ENCODE measurements around the gene SIGLEC5.

The SIGLEC5 gene

DNA sequence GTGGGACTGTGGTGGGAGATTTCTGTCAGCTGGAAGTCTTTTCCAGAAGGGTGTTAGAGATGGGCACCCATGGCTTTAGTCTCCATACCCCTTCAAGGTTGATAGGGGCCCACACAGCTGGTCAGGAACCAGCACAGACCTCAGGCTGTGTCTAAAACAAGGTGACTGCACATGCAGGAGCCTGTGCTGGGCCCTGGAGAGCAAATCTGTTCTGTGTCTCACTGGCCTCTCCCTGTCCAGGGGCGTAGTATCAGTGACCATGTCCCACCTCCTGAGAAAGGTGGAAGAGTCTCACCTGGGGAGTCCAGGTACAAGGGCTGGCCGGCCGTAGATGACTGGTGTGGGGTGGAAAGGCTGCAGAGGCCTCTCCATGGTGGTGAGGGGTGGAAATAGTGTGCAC, 39.8 kb downstream of the SIGLEC5 start:
- DNase-seq (ENCODE audit: low read depth in 1 of 2, low spot score in 1 of 2): no peak

DNA sequence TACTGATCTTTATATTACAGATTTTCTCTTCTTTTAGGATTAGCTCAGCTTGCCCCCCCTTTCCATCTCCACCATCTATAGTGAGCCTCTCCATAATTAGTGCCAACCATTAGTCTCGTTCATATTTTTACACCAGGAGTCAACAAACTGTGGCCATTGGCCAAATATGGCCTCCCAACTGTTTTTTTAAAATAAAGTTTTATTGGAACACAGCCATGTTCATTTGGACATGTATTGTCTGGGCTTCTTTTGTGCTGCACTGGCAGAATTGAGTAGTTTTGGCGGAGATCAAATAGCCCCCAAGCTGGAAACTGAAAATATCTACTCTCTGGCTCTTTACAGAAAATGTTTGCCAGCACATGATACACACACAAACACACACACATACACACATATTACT, 40.7 kb downstream of the SIGLEC5 start:
- DNase-seq (ENCODE audit: low read depth in 1 of 2, low spot score in 1 of 2): no peak

DNA sequence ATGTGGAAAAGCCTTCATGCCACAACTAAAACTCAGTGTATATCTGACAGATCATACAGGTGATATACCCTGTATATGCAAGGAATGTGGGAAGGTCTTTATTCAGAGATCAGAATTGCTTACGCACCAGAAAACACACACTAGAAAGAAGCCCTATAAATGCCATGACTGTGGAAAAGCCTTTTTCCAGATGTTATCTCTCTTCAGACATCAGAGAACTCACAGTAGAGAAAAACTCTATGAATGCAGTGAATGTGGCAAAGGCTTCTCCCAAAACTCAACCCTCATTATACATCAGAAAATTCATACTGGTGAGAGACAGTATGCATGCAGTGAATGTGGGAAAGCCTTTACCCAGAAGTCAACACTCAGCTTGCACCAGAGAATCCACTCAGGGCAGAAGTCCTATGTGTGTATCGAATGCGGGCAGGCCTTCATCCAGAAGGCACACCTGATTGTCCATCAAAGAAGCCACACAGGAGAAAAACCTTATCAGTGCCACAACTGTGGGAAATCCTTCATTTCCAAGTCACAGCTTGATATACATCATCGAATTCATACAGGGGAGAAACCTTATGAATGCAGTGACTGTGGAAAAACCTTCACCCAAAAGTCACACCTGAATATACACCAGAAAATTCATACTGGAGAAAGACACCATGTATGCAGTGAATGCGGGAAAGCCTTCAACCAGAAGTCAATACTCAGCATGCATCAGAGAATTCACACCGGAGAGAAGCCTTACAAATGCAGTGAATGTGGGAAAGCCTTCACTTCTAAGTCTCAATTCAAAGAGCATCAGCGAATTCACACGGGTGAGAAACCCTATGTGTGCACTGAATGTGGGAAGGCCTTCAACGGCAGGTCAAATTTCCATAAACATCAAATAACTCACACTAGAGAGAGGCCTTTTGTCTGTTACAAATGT, 42.7 kb downstream of the SIGLEC5 start:
- DNase-seq (ENCODE audit: low read depth in 1 of 2, low spot score in 1 of 2): no peak

DNA sequence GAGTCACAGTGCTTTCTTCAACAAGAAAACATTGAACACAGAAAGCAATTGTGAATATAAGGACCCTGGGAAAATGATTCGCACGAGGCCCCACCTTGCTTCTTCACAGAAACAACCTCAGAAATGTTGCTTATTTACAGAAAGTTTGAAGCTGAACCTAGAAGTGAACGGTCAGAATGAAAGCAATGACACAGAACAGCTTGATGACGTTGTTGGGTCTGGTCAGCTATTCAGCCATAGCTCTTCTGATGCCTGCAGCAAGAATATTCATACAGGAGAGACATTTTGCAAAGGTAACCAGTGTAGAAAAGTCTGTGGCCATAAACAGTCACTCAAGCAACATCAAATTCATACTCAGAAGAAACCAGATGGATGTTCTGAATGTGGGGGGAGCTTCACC, 43.4 kb downstream of the SIGLEC5 start:
- no peak for DNase-seq (ENCODE audit: low read depth in 1 of 2, low spot score in 1 of 2)

DNA sequence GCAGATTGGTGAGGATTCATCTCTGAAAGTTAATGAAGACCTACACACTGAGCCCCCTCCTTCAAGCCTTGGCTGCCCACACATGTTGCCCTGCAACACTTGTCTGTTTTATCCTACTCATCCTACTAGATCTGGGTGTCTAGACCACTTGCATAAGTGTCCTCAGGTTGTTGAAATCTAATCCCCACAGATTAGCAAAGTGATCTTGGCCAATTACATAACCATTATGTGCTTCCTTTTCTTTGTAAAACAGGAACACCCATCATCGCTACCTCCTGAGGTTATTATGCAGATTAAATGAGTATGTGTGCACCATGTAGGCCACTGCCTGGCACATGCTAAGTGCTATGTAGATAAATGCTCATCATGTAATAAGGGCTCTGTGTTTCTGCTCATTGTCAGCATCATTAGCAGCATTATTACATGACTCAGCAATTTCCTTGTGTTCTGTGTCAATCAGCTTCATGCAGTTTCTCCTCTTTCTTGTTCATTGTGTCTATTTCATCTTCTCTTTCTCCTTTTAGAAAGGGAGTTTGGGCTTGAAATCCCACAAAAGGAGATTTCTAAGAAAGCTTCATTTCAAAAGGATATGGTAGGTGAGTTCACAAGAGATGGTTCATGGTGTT, 44.0 kb downstream of the SIGLEC5 start:
- DNase-seq (ENCODE audit: low read depth in 1 of 2, low spot score in 1 of 2): no peak

DNA sequence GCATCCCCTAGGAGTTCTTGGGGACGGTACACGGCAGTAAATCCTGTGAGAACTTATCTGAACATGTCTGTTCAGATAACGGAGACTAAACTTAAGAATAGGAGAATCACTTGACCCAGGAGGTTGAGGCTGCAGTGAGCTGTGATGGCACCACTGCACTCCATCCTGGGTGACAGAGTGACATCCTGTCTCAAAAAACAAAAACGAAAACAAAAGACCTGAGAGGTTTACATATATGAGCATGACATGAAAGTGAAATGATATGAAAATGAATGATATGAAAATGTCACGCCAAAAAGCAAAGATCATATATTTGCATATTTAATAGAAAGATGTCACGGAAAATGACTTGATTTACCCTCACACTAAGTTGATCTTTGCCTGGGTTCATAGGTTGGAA, 53.4 kb downstream of the SIGLEC5 start:
- no peak for DNase-seq (ENCODE audit: low read depth in 1 of 2, low spot score in 1 of 2)

DNA sequence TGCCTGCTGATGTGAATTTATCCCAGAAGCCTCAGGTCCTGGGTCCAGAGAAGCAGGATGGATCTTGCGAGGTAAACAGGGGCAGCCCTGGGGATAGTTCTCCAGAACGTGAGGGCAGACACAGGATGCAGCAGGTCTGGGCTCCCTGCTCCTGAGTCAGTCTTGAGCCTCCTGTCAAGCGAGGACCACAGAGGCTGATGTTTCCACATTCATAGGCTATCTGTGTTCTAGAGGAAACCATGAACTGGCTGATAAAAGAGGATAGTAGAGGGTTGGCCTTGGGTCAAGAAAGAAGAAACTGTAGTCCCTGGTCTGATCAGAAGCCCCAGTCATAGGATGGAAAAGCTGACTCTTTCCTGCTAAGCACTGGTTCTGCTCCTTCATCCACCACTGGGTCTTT, 56.9 kb downstream of the SIGLEC5 start:
- no peak for DNase-seq (ENCODE audit: low read depth in 1 of 2, low spot score in 1 of 2)

DNA sequence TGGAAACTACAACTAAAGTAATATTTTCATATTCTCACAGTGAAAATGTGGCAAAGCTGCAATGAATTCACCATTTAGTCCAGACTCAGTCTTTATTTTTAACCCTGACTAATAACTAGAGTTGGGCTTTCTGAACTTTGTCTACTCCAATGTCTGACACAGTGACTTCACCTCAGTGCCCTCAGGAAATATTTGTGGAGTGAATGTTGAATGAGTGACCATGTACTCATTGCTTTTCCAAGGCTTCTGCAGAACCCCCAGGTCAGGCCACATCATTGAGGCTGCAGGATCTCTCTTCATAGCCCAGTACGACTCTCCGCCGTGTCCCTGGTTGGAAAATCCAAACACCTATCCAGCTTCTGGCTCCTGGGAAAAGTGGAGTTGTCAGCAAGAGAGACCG, 57.3 kb downstream of the SIGLEC5 start:
- DNase-seq (ENCODE audit: low read depth in 1 of 2, low spot score in 1 of 2): no peak

DNA sequence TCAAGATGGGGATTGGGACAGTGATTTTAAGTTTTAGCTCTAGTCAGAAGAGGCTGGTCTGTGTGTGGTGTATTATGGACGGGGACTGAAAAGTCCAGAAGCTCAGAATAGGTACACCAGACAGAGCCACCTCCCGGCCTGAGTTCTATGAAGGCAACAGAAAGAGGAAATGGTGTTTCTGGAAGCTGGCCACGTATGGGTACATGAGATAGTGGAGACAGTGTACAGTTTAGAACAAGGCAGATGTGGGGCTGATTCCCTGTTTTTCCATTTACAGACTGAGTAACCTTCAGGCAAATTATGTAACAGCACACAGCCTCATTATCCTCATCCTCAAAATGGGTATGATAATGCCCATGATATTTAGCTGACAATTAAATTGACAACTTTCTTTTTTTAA, 57.8 kb downstream of the SIGLEC5 start:
- DNase-seq (ENCODE audit: low read depth in 1 of 2, low spot score in 1 of 2): no peak

DNA sequence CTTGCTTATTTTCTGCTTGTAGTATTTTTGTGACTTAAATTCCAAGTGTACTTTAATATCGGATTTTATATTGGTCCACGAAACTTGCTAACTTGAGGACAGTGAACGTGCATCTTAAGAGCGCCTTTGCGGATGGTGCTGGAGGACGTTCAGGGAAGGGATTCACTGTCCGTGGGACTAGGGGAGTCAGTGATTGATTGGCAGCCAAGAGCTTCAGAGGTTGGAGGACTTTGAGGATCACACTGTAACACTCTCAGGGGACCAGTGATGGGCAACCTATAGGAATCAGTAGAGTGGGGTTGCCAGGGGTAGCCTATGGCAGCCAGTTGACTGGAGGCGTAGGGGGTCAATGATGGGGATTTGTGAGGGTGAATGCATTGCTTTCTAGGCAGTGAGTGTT, 58.6 kb downstream of the SIGLEC5 start:
- no peak for DNase-seq (ENCODE audit: low read depth in 1 of 2, low spot score in 1 of 2)

DNA sequence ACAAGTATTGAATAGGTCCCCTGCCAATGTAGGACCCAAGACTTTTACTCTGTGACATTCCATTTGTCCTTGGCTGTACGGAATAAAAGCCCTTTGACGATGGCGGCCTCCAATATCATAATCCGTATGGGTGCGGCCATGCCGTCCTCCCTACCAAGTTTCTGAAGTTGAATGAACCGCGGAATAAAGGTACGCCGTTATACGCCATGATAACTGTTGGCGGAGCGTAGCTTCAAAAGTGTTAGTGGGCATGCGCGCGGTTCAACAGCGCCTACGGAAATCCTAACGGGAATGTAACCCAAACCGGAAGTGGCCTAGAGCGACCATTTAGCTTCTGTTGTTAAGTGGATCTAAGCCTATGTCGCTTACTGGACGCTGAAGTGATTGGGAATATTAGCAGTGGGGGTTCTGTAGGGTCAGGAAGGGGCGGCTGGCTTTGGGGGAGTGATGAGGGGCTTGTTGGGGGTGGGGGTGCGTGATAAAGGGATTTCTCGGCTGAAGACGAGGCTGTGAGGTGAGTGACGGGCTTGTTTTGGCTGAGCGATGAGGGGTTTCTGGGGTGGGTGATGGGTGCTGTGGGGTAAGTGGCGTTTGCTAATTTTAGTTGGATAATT, 59.1 kb downstream of the SIGLEC5 start, which contains the start of gene ZNF175:
Gene ZNF175 (plus strand): TSS at position 322 of the 614 bp plus-strand sequence. CDS start 2,047 bp downstream, outside the sequence.
- peak; percentile 76 to 86 for DNase-seq (ENCODE audit: low read depth in 1 of 2, low spot score in 1 of 2)

DNA sequence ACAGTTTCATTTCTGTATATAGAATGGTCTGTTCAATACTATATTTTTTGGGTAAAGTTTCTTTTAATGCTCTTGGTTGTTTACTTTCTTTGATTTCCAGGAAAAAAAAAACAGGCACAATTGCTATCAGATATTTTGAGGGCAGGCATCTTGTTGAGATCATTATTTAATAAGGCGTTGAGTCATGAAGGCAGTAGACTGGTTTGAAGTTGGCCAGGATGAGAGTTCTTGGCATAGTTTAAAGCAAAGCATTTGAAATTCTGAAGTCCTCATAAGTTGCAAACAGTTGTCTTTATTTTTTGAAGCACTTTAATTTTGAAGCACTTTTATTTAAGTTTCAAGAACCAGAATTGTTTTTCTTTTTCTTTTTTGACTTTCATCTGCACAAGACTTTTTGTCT, 61.7 kb downstream of the SIGLEC5 start:
- no peak for DNase-seq (ENCODE audit: low read depth in 1 of 2, low spot score in 1 of 2)

DNA sequence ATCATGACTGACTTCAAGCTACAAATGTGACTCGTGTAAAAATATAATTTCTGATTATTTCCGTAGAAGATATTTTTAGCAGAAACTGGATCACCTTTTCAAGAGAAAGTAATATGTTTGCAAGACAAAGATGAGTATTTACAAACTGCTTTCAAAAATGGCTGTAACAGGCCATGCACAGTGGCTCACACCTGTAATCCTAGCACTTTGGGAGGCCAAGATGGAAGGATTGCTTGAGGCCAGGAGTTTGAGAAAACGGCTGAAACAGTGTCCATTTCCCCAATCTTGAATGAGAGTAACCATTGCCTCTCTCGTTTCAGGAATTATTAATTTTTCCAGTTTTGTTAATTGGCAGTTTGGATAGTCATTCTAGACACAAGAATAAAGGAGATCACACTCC, 62.6 kb downstream of the SIGLEC5 start:
- no peak for DNase-seq (ENCODE audit: low read depth in 1 of 2, low spot score in 1 of 2)

DNA sequence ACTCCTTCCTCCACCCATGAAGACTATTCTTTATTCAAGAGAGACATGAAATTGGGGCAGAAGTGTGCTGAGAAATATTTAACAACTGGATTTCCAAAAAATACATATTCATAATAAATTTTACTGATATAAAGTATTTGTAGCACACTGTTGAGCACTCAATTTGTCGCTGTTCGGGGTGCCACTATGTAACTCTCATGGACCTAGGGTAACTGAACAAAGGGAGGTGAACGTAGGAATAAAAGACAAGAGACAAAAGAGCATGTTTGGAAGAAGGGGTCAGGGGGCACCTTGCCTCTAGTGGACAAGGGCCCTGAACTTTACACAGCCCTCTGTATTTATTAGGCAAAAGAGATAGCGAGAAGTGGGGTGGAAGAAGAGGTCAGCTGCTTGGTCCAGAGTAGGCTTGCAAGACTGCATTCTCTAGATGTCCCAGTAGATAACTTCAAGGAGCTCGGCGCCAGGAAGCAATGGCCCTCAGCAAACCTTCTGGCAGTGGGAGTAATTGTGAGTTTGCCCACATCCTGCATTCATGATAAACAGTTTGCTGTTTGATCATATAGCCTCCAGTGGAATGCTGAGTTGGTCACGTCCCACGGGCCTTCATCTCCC, 63.6 kb downstream of the SIGLEC5 start:
- no peak for DNase-seq (ENCODE audit: low read depth in 1 of 2, low spot score in 1 of 2)

DNA sequence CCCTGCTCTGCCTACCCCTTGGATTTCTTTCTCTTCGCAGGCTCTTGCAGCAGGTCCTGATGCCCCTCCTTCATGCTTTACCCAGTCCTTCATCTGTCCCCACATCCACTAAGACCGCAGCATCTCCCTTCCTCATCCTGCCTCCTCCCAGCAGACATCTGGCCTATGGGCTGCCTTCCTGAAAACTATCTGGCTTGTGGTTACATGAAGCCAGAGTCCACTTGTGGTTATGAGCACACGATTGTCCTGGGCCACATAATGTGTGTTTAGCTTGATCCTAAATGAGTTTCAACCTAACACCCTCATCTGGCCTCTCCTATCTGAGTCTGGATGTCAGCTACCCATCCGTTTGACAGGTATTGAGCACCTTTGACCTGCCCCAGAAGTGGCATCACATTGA, 64.6 kb downstream of the SIGLEC5 start:
- DNase-seq (ENCODE audit: low read depth in 1 of 2, low spot score in 1 of 2): no peak

DNA sequence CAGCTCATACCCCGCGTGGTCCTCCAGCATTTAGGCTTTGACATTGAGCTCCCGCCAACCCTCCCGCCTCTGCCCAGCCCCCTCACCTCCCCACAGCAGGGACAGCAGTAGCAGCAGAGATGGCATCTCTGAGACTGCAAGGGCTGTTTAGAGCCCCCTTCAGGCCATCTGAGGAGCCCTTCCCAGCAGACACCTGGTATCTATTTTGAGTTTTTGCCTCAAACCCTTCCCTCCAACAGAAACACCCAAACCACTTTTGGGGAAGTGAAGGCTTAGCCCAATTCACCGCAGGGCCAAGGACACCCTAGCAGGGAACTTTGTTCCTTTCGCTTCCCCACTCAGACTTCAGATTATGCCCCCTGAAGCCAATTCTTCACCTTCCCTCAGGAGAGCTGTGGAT, 65.4 kb downstream of the SIGLEC5 start:
- DNase-seq (ENCODE audit: low read depth in 1 of 2, low spot score in 1 of 2): no peak

All from activated CD4-positive, alpha-beta T cell treated with anti-CD3 and anti-CD28 coated beads, Interleukin-2, amount 50 U/mL, for 24 hours (primary cell).